ENCODE measurements around the gene LMAN1L.

DNA sequence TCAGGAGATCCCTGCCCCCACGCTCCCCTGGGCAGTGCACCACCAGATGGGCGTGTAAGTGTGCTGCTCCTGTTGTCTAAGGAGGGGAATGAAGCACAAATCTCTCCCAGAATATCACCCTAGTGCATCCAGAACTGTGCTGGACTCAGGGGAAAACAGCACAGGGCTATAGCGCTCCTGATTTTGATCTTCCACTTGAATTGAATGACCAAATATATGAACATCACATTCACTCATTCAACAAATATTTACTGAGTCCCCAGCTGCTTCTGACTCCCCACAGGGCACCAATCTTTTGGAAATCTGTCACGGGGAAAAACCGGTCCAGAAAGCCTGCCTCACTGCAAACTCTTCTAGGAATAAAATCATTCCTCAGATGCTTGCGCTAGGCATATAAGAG lies 16.2 kb downstream of the LMAN1L start:
- TF ChIP-seq, protein P1, sequence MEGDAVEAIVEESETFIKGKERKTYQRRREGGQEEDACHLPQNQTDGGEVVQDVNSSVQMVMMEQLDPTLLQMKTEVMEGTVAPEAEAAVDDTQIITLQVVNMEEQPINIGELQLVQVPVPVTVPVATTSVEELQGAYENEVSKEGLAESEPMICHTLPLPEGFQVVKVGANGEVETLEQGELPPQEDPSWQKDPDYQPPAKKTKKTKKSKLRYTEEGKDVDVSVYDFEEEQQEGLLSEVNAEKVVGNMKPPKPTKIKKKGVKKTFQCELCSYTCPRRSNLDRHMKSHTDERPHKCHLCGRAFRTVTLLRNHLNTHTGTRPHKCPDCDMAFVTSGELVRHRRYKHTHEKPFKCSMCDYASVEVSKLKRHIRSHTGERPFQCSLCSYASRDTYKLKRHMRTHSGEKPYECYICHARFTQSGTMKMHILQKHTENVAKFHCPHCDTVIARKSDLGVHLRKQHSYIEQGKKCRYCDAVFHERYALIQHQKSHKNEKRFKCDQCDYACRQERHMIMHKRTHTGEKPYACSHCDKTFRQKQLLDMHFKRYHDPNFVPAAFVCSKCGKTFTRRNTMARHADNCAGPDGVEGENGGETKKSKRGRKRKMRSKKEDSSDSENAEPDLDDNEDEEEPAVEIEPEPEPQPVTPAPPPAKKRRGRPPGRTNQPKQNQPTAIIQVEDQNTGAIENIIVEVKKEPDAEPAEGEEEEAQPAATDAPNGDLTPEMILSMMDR (IDR thresholded peaks at IDR 0.05), result no peak
- no peak for TF ChIP-seq POLR2A (IDR thresholded peaks at IDR 0.05)
